Mesodermal cell (in vitro differentiated cells): ENCODE results near the gene CRYBG1.

Source experiments
- H3K27ac ChIP-seq: 2 replicates; pipeline ENCODE4 v1.7.0; 2013; ENCODE audit warnings: mild to moderate bottlenecking, low read depth, low read length, moderate library complexity; ENCODE audit not compliant: severe bottlenecking
- H3K36me3 ChIP-seq: 2 replicates; pipeline ENCODE4 v1.7.1; 2013; ENCODE audit warnings: mild to moderate bottlenecking, low read length, moderate library complexity; ENCODE audit not compliant: control insufficient read depth, insufficient read depth
- H3K4me1 ChIP-seq: one replicate; pipeline ENCODE4 v1.7.1; 2013; ENCODE audit warnings: mild to moderate bottlenecking, low read length; ENCODE audit not compliant: insufficient read depth, control insufficient read depth, poor library complexity, severe bottlenecking
- H3K4me3 ChIP-seq: 2 replicates; pipeline ENCODE4 v1.7.0; 2013; ENCODE audit warnings: low read length, control low read depth, mild to moderate bottlenecking; ENCODE audit not compliant: insufficient read depth, poor library complexity, severe bottlenecking; ENCODE audit errors: extremely low read depth
- H3K9me3 ChIP-seq: 2 replicates; pipeline ENCODE4 v1.7.1; 2013; ENCODE audit warnings: mild to moderate bottlenecking, low read length, moderate library complexity; ENCODE audit not compliant: control insufficient read depth
- whole genome bisulfite sequencing, 2 experiments: methylation state at CpG; one replicate each; pipeline ENCODE4 v1.1.5; 2013; ENCODE audit warnings: missing lambda C conversion rate in 2 of 2; ENCODE audit not compliant: insufficient coverage in 2 of 2; 5-methylcytosine and 5-hydroxymethylcytosine counted together

CRYBG1 gene

DNA sequence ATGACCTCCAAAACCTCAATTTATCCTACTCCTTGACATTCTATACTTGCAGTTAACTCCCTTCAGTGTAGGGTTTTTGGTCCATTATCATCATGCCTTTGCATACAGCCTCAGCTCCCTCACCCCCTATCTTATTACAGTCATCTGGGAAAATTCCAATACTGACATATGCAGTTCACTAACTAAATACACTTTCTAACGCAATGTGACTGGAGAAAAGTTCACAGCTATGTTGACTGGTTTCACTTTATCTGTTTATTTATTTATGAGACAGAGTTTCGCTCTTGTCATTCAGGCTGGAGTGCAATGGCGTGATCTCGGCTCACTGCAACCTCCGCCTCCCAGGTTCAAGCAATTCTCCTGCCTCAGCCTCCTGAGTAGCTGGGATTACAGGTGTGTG lies 64.9 kb downstream of the CRYBG1 start:
- H3K9me3 ChIP-seq: no peaks in the 10 kb centered on the region
- no peaks in the 10 kb centered on the region for H3K36me3 ChIP-seq
- H3K27ac ChIP-seq: no peak overlapping the region
- 98% methylated on average over 5 of the region's 5 CpGs; no CpG with 5 or more reads in 1 of the 2 experiments for WGBS, 2 experiments
- peaks cover 5% of the 10 kb centered on the region for H3K4me1 ChIP-seq
- no peak overlapping the region for H3K4me3 ChIP-seq

DNA sequence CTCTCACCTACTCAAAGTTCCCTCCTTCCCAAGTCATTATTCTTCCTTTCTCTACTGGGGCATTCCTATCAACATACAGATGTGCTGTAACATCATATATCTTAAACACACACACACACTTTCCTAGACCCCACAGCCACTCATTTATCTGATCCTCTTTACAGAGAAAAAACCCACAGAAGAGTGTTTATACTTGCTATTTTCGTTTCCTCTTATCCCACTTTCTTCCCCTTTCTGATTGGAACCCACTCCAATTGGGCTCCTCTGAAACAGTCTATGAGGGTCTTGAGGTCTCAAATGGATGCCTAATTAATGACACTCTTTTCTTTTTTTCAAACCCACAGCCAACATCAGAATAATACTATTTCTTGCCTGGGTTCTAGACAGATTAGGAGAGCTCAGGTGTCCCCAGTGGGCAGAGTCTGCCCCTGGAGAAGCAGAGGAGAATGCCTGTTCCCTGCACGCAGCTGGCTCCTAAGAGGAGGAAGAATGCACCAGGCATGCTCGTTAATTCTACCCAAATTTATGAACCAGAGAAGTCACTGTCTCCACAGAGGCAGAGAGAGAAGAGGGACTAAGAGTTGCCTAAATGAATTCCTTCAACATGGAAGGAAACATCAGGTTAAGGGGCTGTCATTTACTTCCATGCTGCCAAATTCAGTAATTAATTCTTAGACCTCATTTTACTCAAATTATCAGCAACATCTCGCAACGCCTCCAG lies 65.9 kb downstream of the CRYBG1 start:
- peaks cover 3% of the 10 kb centered on the region for H3K4me1 ChIP-seq
- 90 to 91% methylated on average over 3 to 5 of the region's 5 CpGs for WGBS, 2 experiments
- no peak overlapping the region for H3K4me3 ChIP-seq
- H3K27ac ChIP-seq: no peak overlapping the region
- H3K9me3 ChIP-seq: no peaks in the 10 kb centered on the region
- no peaks in the 10 kb centered on the region for H3K36me3 ChIP-seq

GRCh38 chr6:106430466-106430865 lies 69.9 kb downstream of the CRYBG1 start:
- H3K36me3 ChIP-seq: no peaks in the 10 kb centered on the region
- H3K4me1 ChIP-seq: peaks cover 9% of the 10 kb centered on the region
- no peak overlapping the region for H3K4me3 ChIP-seq
- no peaks in the 10 kb centered on the region for H3K9me3 ChIP-seq
- WGBS, 2 experiments: 87 to 98% methylated on average over 3 to 6 of the region's 7 CpGs
- H3K27ac ChIP-seq: no peak overlapping the region

GRCh38 chr6:106431405-106431804 lies 70.9 kb downstream of the CRYBG1 start:
- Histone ChIP-seq H3K4me3 (no peak overlapping the region), H3K9me3 (no peaks in the 10 kb centered on the region), H3K36me3 (no peaks in the 10 kb centered on the region), H3K27ac (no peak overlapping the region), H3K4me1 (peaks cover 9% of the 10 kb centered on the region)
- 100% methylated on average over 1 of the region's 4 CpGs; no CpG with 5 or more reads in 1 of the 2 experiments for WGBS, 2 experiments

DNA sequence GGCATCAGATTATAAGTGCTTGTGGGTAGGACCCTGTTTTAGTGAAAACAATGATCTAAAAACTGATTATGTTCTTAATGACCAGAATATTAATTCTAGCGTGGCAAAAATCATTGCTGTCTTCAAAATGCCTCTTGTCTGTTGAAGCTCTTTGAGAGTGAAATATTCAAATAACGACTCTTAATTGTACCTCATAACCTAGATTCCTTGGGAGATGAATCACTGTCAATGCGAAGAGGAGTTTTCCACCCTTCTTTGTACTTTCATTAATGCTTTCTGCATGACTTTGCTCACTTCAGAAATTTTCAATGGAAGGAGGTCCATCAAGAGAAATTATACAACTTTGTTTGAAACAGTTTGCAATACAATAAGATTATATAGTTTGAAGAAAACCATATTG lies 71.5 kb downstream of the CRYBG1 start:
- Histone ChIP-seq H3K4me3 (no peak overlapping the region), H3K36me3 (no peaks in the 10 kb centered on the region), H3K4me1 (peaks cover 9% of the 10 kb centered on the region), H3K27ac (no peak overlapping the region), H3K9me3 (no peaks in the 10 kb centered on the region)
- WGBS, 2 experiments: 90 to 94% methylated on average over 2 to 3 of the region's 3 CpGs

- H3K36me3 ChIP-seq: no peaks in the 10 kb centered on the region
- H3K9me3 ChIP-seq: no peaks in the 10 kb centered on the region
- H3K4me3 ChIP-seq: no peak overlapping the region
- peaks cover 9% of the 10 kb centered on the region for H3K4me1 ChIP-seq
- H3K27ac ChIP-seq: no peak overlapping the region
Measured at GRCh38 chr6:106434530-106434929, 74.0 kb downstream of the CRYBG1 start.

GRCh38 chr6:106439459-106439858 lies 78.9 kb downstream of the CRYBG1 start:
- H3K36me3 ChIP-seq: no peaks in the 10 kb centered on the region
- no CpG with 5 or more reads among the region's 2 CpGs for WGBS, 2 experiments
- no peaks in the 10 kb centered on the region for H3K9me3 ChIP-seq
- H3K4me1 ChIP-seq: no peaks in the 10 kb centered on the region
- no peak overlapping the region for H3K4me3 ChIP-seq
- no peak overlapping the region for H3K27ac ChIP-seq

GRCh38 chr6:106440546-106440945 lies 80.0 kb downstream of the CRYBG1 start:
- Histone ChIP-seq H3K36me3 (no peaks in the 10 kb centered on the region), H3K27ac (no peak overlapping the region), H3K4me3 (no peak overlapping the region), H3K4me1 (no peaks in the 10 kb centered on the region), H3K9me3 (no peaks in the 10 kb centered on the region)
- no CpG with 5 or more reads among the region's 2 CpGs for WGBS, 2 experiments

DNA sequence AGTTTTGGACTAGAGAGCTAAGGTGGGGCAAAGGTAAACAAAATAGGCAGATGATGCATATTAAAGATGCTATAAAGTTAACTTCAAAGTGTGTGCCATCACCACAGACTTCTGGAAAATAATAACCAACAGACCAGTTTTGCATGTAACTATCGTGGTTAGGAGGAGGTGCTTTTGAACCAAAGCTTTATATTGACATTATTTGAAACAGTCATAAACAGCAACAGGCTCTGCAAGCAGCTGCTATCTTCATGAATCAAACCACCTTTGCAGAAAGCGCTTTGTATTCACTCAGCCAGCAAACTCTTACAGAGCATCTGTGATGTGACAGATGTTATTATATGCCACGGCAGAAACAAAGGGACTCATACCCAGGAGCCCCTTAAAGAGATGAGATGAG lies 81.9 kb downstream of the CRYBG1 start:
- H3K4me3 ChIP-seq: no peak overlapping the region
- 85% methylated on average over 3 of the region's 3 CpGs; no CpG with 5 or more reads in 1 of the 2 experiments for WGBS, 2 experiments
- H3K9me3 ChIP-seq: no peaks in the 10 kb centered on the region
- no peaks in the 10 kb centered on the region for H3K36me3 ChIP-seq
- no peak overlapping the region for H3K27ac ChIP-seq
- no peaks in the 10 kb centered on the region for H3K4me1 ChIP-seq

- H3K36me3 ChIP-seq: no peaks in the 10 kb centered on the region
- no peak overlapping the region for H3K27ac ChIP-seq
- no peaks in the 10 kb centered on the region for H3K4me1 ChIP-seq
- no peaks in the 10 kb centered on the region for H3K9me3 ChIP-seq
- H3K4me3 ChIP-seq: no peak overlapping the region
- WGBS, 2 experiments: 100% methylated on average over 1 of the region's 4 CpGs; no CpG with 5 or more reads in 1 of the 2 experiments
Measured at GRCh38 chr6:106444777-106445507, 84.4 kb downstream of the CRYBG1 start.

DNA sequence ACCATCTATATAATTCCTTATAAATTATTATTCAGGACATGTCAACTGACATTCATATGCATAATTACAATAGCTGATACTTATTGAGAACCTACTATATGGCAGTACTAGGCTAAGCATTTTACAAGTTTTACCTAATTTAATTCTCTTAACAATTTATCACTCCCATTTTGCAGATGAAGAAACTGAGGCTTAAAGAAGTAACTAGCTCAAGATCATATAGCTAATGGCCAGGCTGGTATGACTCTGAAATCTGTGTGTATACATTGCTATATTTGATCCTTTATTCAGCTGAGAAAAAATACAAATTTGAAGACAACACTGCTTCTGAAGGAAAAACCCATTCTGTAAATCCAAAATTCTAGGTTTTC lies 85.0 kb downstream of the CRYBG1 start:
- Histone ChIP-seq H3K4me3 (no peak overlapping the region), H3K4me1 (no peaks in the 10 kb centered on the region), H3K36me3 (no peaks in the 10 kb centered on the region), H3K27ac (no peak overlapping the region), H3K9me3 (no peaks in the 10 kb centered on the region)
